Gastroesophageal sphincter (tissue), 2 donors: ENCODE results near the gene GCDH.

Source experiments
- EP300 ChIP-seq: sonication (generic); formaldehyde crosslinking; IDR thresholded peaks from one replicate; pipeline ENCODE4 v1.6.1; 2017; ENCODE audit warnings: antibody characterized with exemption, mild to moderate bottlenecking
- POLR2A ChIP-seq, 2 donors: fragments of 450-650 bp; IDR thresholded peaks; one replicate each; pipeline ENCODE4 v1.6.1; 2017; ENCODE audit warnings: antibody characterized with exemption in 2 of 2, mild to moderate bottlenecking in 2 of 2, moderate library complexity in 1 of 2

- TF ChIP-seq POLR2A (IDR thresholded peaks at IDR 0.05) (no peak), EP300 (no peak)
These were observed 55.2 kb downstream of the GCDH start for GRCh38 chr19:12946092-12946721.
